Measurements from ENCODE around the gene ZSWIM5.
A peak's percentile ranks its signal among the peaks of the same experiment; 100 is the strongest.
"Not testable (repeated sequence)": the region's sequence is repeated elsewhere in the genome, so short reads cannot be mapped to it uniquely, and the experiment has no call there.

The ZSWIM5 gene

DNA sequence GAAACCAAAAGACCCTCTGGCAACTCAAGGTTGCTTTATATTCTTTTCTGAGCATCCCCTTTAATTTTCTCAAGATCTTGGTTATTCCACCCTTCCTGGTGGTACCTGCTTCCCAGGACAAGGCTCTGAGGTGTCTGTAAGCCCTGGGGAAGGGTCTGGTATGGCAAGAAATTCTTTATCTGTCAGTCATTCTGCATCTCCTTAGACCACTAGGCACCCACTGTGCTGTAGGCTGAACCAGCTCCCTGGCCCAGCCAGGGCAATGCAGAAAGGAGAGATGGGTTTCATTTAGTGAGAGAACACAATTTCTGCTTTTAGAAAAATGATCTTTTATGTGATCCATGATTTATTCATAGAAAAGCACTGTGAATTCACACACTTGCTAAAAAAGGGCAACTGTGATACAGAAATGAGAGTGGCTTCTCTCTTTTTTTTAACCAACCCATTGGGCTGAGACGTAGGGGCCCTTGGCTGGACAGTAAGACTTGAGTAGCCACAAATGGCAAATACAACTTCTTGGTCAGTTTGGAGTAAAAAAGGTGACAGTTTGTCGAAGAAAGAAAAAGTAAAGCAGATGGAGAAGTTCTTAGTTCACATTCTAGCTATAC is 190.2 kb downstream of the ZSWIM5 start:
- no peak for DNase-seq

DNA sequence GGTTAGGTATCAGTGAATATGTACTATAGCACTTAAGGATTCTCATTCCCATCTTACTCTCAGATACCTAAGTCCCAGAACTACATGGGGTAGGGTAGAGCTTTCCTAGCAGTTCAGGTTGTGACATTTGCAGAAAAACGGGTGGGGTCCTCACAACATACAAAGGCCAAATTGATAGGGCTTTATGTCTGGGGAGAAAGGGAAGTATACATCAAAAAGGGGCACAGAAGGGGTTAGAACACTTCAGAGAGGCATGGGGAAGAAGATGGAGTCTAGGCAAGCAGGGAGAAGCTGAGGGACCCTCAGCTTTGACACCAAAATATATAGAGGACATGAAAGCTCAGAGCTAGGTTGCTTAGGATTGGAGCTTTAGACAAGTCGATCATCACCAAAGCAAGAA is 190.7 kb downstream of the ZSWIM5 start:
- no peak for DNase-seq

DNA sequence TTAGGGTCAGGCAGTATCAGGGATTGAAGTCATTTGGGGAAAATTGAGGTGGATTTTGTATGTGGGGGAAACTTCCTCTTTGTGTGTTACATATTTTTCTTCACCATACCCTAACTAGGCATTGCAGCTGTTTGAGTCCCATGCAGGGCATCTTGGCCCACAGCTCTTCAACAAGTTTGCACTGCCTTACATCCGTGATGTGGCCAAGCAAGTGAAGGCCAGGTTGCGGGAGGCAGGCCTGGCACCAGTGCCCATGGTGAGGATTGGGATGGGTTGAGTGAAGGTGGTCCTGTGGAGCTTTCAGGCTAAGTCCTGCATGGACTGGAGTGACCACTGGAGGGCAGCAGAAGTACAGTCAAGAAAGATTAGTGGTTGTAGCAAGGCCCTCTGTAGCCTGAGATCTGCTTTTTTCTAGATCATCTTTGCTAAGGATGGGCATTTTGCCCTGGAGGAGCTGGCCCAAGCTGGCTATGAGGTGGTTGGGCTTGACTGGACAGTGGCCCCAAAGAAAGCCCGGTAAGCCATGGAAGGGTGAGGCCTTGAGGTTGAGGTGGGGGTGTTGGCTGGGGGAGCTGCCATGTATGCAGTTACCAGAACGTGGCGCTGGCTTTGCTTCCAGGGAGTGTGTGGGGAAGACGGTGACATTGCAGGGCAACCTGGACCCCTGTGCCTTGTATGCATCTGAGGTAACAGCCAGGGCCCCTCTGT is 191.9 kb downstream of the ZSWIM5 start:
- DNase-seq, result peak; percentile 77

DNA sequence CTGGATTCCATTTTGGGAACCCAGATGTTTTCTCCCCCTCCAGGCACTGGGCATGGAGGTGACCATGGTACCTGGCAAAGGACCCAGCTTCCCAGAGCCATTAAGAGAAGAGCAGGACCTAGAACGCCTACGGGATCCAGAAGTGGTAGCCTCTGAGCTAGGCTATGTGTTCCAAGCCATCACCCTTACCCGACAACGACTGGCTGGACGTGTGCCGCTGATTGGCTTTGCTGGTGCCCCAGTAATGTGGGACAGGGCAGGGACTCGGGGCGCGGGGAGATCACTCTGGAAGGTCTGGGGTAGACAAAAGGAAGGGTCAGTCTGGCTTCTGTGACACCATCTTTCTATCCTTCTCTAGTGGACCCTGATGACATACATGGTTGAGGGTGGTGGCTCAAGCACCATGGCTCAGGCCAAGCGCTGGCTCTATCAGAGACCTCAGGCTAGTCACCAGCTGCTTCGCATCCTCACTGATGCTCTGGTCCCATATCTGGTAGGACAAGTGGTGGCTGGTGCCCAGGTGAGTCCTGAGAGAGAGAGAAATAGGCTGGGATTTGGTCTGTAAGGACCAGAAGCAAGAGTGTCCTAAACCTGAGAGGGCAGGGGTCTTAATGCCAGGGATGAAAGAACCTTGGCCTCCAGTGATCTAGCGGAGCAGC is 192.7 kb downstream of the ZSWIM5 start:
- no peak for DNase-seq

DNA sequence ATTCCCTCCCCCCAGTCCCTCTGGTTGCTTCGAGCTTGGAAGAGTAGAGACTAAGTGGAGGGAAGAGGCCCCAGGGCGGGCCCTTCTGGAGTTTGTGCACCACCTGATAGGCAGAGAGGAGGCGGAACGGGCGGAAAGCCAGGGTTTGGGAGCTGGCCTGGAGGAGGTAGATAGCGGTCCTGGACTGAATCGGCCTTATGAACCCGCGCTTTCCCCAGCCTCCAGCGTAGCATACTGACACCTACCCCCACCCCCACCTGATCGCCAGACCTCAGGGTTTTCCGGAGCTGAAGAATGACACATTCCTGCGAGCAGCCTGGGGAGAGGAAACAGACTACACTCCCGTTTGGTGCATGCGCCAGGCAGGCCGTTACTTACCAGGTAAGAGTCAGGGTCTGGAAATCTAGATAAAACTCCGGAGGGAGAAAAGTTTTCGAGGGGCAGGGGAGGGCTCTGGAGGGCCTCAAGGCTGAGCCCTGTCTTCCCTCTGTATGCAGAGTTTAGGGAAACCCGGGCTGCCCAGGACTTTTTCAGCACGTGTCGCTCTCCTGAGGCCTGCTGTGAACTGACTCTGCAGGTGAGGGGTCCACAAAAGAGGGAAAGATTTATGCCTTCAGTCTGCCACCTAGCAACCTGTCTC is 193.6 kb downstream of the ZSWIM5 start:
- DNase-seq, result no peak

DNA sequence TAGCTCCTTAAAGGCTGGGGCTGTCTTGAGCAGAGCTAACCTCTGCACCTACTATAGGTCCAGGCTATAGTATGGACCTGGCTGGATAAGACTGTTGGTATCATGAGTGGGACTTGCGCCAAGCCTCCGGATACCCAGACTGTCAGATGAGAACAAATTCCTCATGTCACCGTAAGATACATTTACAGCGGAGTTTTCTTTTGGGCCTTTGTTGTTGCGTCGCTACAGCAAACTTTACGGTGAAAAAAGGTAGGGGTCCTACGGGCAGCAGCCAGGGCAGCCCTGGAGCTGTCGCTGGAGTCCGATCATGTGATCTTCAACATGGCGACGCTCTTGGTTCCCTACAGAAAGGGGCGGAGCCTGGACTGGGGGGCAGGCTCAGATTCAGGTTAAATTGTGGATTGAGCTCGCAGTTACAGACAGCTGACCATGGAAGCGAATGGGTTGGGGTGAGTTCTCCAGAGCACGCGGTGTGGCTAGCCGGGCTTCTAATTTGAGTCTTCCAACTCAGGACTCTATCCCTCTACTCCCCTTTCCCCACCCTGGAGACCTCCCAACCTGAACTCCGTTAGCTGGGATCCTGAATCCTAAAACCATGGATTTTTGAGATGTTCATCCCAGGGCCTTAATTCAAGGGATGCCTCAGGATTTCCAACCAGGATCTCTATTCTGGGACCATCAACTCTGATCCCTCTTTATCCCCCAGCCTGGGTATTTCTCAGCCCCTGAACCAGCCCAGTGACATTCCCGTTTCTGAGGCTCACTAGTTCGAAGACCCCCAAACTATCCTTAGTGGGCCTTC is 194.4 kb downstream of the ZSWIM5 start, which contains the start of gene UROD:
Gene UROD, plus strand, starts transcription at position 418 of the 802 bp plus-strand sequence. Its CDS starts 12 bp downstream, at position 430.
- DNase-seq, result peak; percentile 89

DNA sequence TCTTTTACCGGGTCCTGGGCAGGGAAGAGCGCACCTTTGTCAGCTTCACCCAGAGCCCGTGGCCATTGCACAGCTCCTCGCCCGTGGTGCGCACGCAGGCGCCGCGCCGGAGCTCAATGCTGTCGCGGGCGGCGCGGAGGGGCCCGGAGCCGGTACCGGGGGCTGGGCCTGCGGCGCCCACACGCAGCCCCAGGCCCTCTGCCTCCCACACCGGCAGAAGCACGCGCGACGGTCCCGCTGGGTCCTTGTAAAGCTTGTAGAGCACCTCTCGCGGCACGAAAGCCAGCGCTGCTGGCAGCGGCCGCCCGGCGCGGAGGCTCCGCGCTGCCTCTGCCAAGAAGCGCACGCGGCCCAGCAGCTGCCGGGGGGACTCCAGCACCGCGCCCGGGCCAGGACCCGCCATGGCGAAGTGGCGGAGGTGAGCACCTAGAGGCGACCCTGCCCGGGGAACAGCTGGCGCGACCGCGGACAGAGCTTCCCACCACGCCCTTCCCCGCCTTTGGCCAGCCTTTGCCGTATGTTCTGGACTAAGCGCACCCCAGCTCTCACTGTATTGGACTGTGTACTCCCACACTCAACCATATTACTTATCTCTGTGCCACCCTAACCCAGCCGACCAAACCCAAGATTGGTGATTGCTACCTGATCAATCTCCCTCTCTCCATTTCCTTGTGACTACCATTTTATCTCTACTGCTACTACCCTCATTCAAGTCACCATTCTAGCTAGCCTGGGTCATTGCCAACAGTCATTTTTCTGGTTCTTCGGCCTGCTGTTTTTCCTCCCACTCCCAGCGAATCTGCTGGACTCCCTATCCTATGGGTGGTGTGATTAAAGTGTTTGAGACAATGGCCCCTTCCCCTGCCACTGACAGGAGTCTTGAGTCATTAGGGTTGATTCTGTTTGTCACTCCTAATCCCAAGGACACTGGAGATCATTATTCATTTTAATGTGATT is 195.3 kb downstream of the ZSWIM5 start, which contains the start of gene HECTD3:
Gene HECTD3, minus strand, starts transcription at position 470 of the 957 bp plus-strand sequence. Its CDS starts 67 bp downstream, at position 403.
- peak; percentile 56 for DNase-seq

DNA sequence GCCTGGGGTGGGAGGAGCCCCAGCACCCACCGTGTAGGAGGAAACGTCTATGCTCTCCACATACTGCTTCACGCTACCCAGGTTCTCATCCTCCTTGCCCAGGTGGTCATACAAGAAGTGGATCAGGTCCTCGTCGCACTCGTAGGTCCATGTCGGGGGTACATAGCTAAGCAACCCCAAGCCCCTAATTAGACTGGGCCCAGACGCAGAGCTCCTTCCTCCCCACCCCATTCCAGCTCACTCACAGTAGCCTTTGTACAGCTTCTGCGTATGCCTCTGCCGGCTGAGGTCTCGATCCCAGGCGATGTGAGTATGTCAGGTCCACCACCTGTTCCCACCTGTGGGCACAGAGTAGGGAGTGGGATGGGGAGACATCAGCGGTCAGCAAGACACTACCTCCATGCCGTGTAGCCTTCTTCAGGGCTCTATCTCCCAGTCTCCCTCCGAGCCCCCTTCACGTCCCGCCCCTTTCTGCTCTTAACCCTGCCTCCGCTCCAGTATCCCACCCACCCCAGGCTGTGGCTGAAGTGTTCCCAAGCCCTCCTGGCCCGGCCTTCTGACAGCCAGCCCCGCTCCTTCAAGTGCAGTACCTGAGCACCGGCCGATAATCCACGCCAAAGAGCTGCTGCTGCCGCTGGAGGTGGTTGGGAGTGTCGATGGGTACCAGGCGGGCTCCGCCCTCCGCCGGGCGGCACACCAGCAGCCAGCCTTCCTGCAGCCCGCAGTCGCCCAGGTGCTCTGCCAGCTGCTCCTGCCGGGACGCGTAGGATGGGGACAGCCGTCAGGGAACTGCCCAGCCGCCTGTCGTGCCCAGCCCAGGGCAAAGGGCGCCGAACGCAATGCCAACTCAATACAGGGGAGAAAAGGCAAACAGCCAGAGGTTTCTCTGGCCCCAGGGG is 196.2 kb downstream of the ZSWIM5 start:
- DNase-seq, result peak; percentile 20

DNA sequence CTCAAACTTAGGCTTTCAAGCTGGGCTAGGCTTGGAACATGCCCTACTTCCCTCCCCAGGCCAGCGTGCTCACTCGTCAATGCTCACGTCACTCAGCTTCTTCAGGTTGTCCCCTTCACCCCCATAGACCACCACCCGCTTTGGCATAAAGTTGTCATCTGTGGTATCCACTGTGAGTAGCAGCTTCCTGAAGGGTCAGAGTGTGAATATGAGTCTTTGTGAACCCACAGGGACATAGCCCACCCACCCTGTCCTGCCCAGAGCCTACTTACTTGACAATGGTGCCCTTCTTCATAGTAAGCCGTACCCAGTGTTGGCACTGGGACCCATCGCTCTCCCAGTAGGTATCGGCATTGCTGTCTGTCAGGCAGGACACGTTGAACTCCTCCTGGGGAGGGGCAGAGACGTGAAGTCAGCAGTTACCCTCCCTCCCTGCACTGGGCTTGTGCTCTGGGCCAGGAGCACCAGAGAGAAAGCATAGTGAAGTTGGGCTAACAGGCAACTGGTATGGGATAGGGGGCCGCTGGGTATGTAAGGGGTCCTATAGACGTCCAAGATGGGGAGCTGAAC is 197.0 kb downstream of the ZSWIM5 start:
- no peak for DNase-seq

DNA sequence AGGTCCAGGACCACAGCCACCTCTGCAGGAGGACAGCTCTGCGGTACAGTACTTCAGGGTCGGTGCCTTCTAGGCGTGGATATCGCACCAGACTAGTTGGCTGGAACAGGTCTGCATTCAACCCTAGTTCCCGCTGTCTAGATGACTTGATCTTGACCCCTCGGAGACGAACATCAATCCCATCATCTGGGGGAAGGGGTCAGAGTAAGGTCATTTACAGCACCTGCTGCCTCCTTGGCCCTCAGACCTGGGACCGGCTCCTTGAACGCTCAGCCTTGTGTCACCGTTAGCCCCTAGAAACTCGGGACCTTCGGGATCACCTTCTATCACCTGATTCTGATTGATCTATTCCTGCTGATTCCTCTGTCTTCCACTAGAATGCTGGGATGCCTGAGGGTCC is 197.9 kb downstream of the ZSWIM5 start:
- no peak for DNase-seq

DNA sequence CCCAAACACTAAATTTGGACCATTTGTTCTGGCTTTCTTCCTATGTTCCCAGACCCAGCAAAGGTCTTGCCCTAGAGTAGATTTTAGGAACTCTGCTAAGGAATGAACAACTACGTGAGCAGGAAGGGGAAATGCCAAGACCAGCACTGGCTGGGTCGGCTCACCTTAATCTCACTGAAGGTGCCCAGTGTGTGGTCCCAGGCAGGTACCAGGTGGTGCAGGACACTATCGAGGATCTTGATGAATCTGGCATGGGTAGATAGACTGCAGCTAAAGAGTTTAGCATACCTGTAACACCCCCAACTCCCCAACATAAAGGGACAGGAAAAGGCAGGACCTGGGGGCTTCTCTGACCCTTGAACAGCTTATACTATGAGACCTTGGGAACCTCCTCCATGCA is 198.3 kb downstream of the ZSWIM5 start:
- DNase-seq, result no peak

DNA sequence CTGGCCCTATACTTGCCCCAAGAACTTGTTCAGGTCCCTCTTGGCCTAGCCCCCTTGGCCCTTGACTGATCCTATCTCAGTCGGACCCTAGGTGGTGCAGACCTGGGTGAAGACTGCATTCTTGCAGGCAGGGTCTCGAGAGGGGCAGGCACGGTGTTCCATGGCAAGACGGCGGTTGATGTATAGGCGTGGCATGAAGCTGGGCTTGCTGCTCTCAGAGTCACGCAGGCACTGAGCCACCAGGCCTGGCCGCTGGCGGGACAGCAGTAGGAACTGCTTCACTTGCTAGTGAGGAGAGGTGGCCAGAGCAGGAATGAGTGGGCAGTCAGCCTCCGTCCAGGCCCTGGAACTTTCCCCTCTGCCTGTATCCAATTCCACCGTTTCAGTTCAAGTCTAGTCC is 199.1 kb downstream of the ZSWIM5 start:
- no peak for DNase-seq

DNA sequence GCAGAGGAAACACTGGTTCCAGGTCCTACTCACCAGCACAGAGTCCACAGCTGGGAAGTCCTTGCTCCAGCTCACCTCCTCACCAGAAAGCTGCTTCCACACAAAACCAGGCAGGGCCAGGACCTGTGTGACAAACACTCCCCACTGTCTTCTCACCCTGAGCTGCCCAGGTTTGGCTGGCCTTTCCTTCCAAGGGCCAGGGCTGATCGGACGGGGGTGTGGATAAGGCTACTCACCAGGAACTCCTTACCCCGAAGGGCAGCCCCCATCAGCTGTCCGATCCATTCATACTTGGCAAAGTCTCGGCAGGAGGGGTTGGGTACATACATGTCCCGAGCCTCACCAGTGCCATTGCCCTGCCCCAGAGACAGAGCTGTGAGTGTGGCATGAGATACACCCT is 200.6 kb downstream of the ZSWIM5 start:
- no peak for DNase-seq

DNA sequence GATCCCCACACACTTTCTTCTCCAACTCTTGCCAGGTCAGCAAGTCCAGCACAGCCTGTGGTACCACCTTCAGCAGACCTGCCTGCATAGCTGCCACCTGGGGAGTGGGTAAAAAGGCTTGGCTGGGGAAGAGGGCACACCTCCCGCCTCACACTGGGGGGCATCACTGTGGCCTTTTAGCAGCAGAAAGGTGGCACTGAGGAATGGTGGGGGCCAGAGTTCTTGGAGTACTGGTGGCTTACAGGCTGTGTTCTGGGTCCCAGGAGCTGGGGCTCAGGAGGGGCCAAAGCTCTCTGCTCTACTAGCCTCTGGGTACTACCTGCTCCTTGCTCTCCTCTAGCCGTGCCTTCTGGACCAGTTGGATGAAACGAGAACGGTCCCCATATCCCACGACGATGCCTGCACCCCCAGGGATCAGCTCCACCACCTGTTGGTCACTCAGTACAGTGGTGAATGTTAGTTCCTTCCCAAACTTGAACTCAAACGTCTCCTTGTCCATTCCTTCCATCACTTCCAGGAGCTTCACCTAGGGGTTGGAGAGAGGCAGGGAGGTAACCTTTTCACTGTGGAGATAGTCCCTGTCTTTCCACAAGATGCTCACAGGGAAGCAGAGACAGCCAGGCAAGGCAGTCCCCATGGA is 202.0 kb downstream of the ZSWIM5 start:
- no peak for DNase-seq

DNA sequence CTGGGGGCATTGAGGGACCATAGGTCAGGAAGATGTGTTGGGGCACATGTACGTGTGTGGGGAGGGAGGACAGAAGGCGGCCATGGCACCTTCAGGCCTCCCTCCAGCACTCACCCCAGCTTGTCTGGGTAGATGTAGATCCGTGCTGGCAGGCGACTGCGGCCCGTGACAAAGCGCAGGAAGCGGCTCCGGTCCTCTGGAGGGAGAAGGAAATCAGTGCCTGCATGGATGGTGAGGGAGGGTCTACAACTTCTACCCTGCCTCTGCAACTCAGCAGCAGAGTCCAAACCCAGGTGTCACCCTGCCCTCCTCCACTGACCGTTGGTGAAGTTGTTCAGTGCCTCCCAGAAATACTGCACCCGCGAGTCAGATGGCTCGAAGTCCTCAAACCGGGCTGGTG is 202.7 kb downstream of the ZSWIM5 start:
- DNase-seq, result no peak

DNA sequence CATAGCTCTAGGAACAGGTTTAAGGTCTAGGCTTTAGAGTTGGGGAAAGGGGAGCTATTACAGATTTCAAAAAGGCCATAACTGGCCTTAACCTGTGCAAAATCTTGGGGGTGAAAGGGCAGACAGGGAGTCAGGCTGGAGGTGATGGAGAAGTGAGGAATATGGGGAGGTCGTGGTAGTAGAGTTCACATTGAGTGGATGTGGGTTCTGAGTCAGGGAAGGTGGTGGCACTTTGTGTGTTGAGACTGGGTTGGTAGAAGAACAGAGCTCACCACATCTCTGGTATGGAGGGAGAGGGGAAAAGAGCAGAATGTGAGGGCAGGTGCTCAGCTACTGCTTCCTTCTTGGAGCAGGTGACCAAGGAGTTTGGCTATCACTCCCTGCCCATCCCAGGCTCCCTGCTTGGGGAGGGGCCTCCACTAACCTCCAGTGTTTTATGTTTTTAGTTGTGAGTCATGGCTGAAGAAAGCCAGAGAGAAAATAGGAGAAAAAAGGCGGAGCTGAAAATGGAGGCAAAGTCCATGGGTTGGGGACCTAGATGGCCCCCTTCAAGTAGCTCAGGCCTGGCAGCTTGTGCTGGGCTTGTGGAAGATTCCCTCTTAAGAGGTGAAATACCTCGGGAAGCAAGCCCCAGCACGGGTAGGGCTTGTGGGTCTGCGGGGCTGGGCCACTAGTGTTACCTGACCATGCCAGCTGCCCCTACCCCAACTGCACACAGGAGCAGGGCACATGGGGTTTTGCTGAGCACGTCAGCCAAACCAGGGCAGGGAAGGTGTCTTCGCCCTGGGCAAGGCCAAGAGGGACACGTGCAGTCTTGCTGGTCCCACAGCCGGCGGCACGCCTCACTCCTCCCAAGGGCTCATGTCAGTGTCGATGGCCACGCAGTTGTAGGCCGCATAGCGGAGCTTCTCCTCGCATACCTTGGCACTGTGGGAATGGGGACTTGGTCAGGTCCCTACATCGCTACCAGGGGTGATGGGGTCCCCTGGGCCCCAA is 203.5 kb downstream of the ZSWIM5 start:
- no peak for DNase-seq

DNA sequence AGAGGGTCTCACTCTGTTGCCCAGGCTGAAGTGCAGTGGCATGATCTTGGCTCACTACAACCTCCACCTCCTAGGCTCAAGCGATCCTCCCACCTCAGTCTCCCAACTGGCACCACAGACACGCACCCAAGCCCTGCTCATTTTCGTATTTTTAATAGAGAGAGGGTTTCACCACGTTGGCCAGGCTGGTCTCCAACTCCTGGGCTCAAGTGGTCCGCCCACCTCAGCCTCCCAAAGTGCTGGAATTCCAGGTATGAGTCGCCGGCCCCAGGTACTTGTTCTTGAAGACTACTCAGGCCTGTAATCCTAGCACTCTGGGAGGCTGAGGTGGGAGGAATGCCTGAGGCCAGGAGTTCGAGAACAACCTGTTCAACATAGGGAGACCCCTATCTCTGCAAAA is 204.8 kb downstream of the ZSWIM5 start:
- DNase-seq, result not testable (repeated sequence)

DNA sequence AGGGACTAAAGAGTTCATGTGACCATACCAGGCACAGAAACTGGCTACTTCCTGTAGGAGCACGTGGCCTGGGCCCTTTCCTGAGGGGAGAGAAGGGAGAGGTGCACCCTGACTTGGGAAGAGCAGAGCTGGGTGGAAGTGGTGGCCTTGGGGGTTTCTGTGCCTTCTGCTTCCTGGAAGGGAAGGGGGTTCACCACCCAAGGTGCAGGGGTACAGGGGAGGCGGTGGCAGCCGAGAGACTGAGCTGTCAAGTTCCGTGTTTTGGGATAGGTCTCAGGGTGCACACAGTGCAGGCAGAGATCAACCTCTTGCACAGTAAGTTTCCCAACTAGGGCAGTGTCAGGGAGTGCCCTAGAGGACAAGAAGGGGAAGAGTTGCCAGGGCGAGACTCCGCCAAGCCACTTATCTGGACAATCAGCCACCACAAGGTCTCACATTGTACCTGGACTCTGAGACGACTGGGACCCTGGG is 205.4 kb downstream of the ZSWIM5 start:
- DNase-seq, result no peak
